ENCODE measurements around the gene REC8. TPM values are rescaled to one million over a fixed set of nuclear protein-coding genes. Genes with fewer than 3 reads are reported as not detected.
"Not testable (repeated sequence)": the region's sequence is repeated elsewhere in the genome, so short reads cannot be mapped to it uniquely, and the experiment has no call there.

The REC8 gene
- total RNA-seq, 2 donors from 2014 or later, result 3.8 to 5.6 TPM

GRCh38 chr14:24212924-24213865 is 41.3 kb downstream of the REC8 start, which contains the start of gene CHMP4A:
TSS of gene CHMP4A (minus strand) at chr14:24213488. CDS start at chr14:24213439, 49 bp downstream.
- peaks cover 0 to 35% of the 10 kb centered on the region in 2 donors for H3K4me1 ChIP-seq

DNA sequence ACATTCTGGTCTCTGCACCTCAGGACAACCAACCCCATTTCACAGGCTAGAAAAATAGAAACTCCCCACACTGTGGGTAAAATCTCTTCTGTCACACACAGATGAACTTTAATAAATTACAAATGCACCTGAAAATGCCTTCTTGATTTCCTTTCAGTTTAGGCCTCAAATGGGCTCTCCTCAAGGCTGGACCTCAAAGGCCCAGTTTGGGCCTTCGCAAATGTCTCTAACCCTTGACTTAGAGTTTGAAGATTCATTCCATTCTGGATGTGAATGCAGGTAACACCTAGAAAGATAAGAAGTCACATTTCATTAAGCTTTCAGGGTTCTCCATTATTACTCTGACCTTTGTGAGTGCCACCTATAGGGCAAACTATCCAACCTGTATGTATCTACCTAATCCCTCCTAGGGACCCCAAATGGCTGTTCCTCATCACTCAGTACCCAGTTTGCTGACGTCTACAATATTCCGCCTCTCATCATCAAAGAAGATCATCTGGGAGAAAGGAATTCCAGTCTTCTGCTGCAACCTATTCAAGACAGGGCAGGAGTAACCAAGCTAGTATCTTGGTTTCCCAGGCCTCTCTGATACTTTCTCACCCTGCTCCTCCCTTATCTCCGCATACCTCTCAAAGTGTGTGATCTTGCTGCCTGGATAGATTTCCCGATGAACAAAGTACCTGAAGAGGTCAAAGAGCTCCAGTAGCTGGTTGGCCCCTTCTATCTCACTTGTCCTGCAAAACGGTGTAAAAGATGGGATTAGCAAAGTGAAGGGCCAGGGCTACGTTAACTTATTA is 42.2 kb downstream of the REC8 start:
- DNase-seq (ENCODE audit: low spot score), result no peak
- TF ChIP-seq CTCF (IDR thresholded peaks at IDR 0.05), result no peak
- Histone ChIP-seq H3K27ac (peak overlapping the region; percentile 89 to 97), H3K4me3 (peak overlapping the region; percentile 78 to 93), H3K9me3 (no peaks in the 10 kb centered on the region), H3K27me3 (no peaks in the 10 kb centered on the region), H3K36me3 (peaks cover 18% of the 10 kb centered on the region), H3K4me1 (peaks cover 0 to 35% of the 10 kb centered on the region in 2 donors)

More at GRCh38 chr14:24212924-24213865, 41.3 kb downstream of the REC8 start, which contains the start of gene CHMP4A:
- Histone ChIP-seq H3K27ac (peak within 1 kb of the TSS; percentile 89 to 97), H3K27me3 (no peaks in the 10 kb centered on the region), H3K9me3 (no peaks in the 10 kb centered on the region), H3K4me3 (peak within 1 kb of the TSS; percentile 78 to 93), H3K36me3 (peaks cover 22% of the 10 kb centered on the region)
- peak in 1 of 2 donors; percentile 39 for TF ChIP-seq CTCF (IDR thresholded peaks at IDR 0.05)
- DNase-seq (ENCODE audit: low spot score), result peak; percentile 99

GRCh38 chr14:24215495-24216344 is 43.8 kb downstream of the REC8 start, which contains the start of gene MDP1:
TSS of gene MDP1 (minus strand) at chr14:24216066. CDS start at chr14:24215955, 111 bp downstream.
- no peaks in the 10 kb centered on the region for H3K27me3 ChIP-seq
- no peaks in the 10 kb centered on the region for H3K9me3 ChIP-seq
- peak within 1 kb of the TSS; percentile 89 to 90 for H3K27ac ChIP-seq
- DNase-seq (ENCODE audit: low spot score), result peak; percentile 88
- H3K4me3 ChIP-seq, result peak within 1 kb of the TSS; percentile 68 to 72
- TF ChIP-seq CTCF (IDR thresholded peaks at IDR 0.05), result peak in 1 of 2 donors; percentile 78
- peaks cover 0 to 35% of the 10 kb centered on the region in 2 donors for H3K4me1 ChIP-seq
- peaks cover 7% of the 10 kb centered on the region for H3K36me3 ChIP-seq

GRCh38 chr14:24216345-24216699 is 44.4 kb downstream of the REC8 start:
- peaks cover 7% of the 10 kb centered on the region for H3K36me3 ChIP-seq
- TF ChIP-seq CTCF (IDR thresholded peaks at IDR 0.05), result no peak

GRCh38 chr14:24216876-24217275 is 45.0 kb downstream of the REC8 start:
- H3K36me3 ChIP-seq; H3K9me3 ChIP-seq; H3K4me3 ChIP-seq; H3K27me3 ChIP-seq; DNase-seq (ENCODE audit: low spot score); H3K27ac ChIP-seq: not testable (repeated sequence)
- H3K4me1 ChIP-seq, result peaks cover 0 to 28% of the 10 kb centered on the region in 2 donors

More at GRCh38 chr14:24216345-24216699, 44.4 kb downstream of the REC8 start:
- no peak for DNase-seq (ENCODE audit: low spot score)
- peak overlapping the region in 1 of 2 donors; percentile 72 for H3K4me3 ChIP-seq
- peaks cover 0 to 34% of the 10 kb centered on the region in 2 donors for H3K4me1 ChIP-seq
- H3K27ac ChIP-seq, result peak overlapping the region; percentile 89 to 90
- no peaks in the 10 kb centered on the region for H3K27me3 ChIP-seq
- no peaks in the 10 kb centered on the region for H3K9me3 ChIP-seq
